Vagina (tissue), 2 donors: ENCODE measurements around the gene PSEN1.

Experiments
- POLR2A ChIP-seq, 2 donors: fragments of 450-650 bp; IDR thresholded peaks; one replicate each; pipeline ENCODE4 v1.6.1; 2017; ENCODE audit warnings: antibody characterized with exemption in 2 of 2, mild to moderate bottlenecking in 2 of 2, moderate library complexity in 2 of 2
- TF ChIP-seq, protein P1 (sequence below), 3 experiments: fragments of 450-650 bp in 2 of 3; fragments of 200-600 bp in 1 of 3; sonication (generic) in 1 of 3; IDR thresholded peaks; one replicate each; pipeline ENCODE4 v1.5.1; 2017 to 2019; ENCODE audit warnings: antibody characterized with exemption in 3 of 3, mild to moderate bottlenecking in 2 of 3, moderate library complexity in 2 of 3

DNA sequence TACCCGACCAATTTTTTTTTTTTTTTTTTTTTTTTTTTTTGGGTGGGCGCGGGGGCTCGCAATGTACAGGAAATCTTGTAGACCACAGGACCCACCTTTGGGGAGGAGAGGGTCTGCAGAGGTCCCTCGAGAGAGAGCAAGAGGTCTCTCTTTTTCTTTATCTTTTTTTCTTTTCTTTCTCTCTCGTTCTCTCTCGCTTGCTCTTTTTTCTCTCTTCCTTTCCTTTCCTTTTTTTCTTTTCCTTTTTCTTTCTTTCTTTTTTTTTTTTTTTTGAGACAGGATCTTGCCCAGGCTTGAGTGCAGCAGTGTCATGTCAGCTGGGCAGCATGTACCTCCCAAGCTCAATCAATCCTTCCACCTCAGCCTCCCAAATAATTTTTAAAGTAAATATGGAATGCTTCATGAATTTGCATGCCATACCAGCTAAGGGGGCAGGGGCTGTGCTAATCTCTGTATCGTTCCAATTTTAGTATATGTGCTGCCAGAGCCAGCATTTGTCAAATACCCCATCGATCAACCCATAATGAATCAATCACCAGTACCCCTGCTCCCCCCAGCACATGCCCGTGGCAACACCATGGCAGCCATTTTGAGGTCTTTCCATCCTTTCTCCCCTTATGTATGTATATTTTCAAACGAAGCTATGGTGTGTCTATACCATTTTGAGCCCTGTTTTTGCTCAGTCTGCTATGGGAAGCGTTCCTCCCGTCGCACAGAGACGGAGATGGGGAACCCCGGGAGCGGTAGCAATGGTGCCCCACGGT, 110.3 kb downstream of the PSEN1 start:
- TF ChIP-seq, protein P1, sequence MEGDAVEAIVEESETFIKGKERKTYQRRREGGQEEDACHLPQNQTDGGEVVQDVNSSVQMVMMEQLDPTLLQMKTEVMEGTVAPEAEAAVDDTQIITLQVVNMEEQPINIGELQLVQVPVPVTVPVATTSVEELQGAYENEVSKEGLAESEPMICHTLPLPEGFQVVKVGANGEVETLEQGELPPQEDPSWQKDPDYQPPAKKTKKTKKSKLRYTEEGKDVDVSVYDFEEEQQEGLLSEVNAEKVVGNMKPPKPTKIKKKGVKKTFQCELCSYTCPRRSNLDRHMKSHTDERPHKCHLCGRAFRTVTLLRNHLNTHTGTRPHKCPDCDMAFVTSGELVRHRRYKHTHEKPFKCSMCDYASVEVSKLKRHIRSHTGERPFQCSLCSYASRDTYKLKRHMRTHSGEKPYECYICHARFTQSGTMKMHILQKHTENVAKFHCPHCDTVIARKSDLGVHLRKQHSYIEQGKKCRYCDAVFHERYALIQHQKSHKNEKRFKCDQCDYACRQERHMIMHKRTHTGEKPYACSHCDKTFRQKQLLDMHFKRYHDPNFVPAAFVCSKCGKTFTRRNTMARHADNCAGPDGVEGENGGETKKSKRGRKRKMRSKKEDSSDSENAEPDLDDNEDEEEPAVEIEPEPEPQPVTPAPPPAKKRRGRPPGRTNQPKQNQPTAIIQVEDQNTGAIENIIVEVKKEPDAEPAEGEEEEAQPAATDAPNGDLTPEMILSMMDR (IDR thresholded peaks at IDR 0.05): no peak
- TF ChIP-seq POLR2A (IDR thresholded peaks at IDR 0.05): no peak
